Caco-2 (cell line): ENCODE data around the gene ADGRD1. TPM values are rescaled to one million over a fixed set of nuclear protein-coding genes. Genes with fewer than 3 reads are reported as not detected.

ENCODE experiments used
- BruUV-seq: library from RNA; stranded (reverse); fragments of 400-500 nt; replicated peaks from 2 replicates; lab custom pipeline; 2021; lab: Mats Ljungman, UMichigan
- CTCF ChIA-PET: fragments of 300-600 bp; sonication (Branson Sonifier 250); formaldehyde crosslinking; loops from one replicate; lab custom pipeline; 2022; ENCODE audit warnings: antibody characterized with exemption; lab: Charles Lee
- POLR2A ChIA-PET: fragments of 300-600 bp; sonication (Branson Sonifier 250); formaldehyde crosslinking; loops from one replicate; lab custom pipeline; 2022; ENCODE audit warnings: antibody characterized with exemption; lab: Charles Lee
- DNase-seq, 2 experiments: peaks; one replicate each; pipeline versions ENCODE4 v3.0.0 to v3.0.0-alpha.2; 2020 to 2022
- H3K27me3 ChIP-seq: replicated peaks from 2 replicates; pipeline ENCODE4 v1.6.0; 2011; ENCODE audit warnings: low read length; ENCODE audit not compliant: control insufficient read depth, insufficient read depth
- H3K36me3 ChIP-seq: 2 replicates; pipeline ENCODE4 v1.5.1; 2011; ENCODE audit warnings: low read length; ENCODE audit not compliant: control insufficient read depth, insufficient read depth
- H3K4me1 ChIP-seq: fragments of 250-450 bp; sonication (Bioruptor Pico); 2 replicates; pipeline ENCODE4 v1.5.1; 2020; ENCODE audit warnings: mild to moderate bottlenecking
- H3K4me3 ChIP-seq: 2 replicates; pipeline ENCODE4 v1.5.1; 2011; ENCODE audit warnings: low read depth, mild to moderate bottlenecking, control low read depth, low read length
- H3K9me3 ChIP-seq: fragments of 250-450 bp; sonication (Bioruptor Pico); 2 replicates; pipeline ENCODE4 v1.5.1; 2020; ENCODE audit warnings: mild to moderate bottlenecking, moderate library complexity
- H3K27ac Mint-ChIP-seq: one replicate; pipeline ENCODE4 v1.8.0; 2022; ENCODE audit warnings: mixed read lengths; ENCODE audit not compliant: unreplicated experiment
- H3K27me3 Mint-ChIP-seq: one replicate; pipeline ENCODE4 v1.8.0; 2022; ENCODE audit warnings: mixed read lengths; ENCODE audit not compliant: insufficient read depth, unreplicated experiment
- H3K36me3 Mint-ChIP-seq: one replicate; pipeline ENCODE4 v1.8.0; 2022; ENCODE audit warnings: mild to moderate bottlenecking, mixed read lengths; ENCODE audit not compliant: insufficient read depth, unreplicated experiment
- H3K4me1 Mint-ChIP-seq: one replicate; pipeline ENCODE4 v1.8.0; 2022; ENCODE audit warnings: low read depth, mixed read lengths; ENCODE audit not compliant: unreplicated experiment
- H3K4me3 Mint-ChIP-seq: one replicate; pipeline ENCODE4 v1.8.0; 2022; ENCODE audit warnings: mild to moderate bottlenecking, moderate library complexity, mixed read lengths; ENCODE audit not compliant: unreplicated experiment
- H3K9me3 Mint-ChIP-seq: one replicate; pipeline ENCODE4 v1.8.0; 2022; ENCODE audit warnings: mixed read lengths; ENCODE audit not compliant: unreplicated experiment
- CTCF ChIP-seq, 2 experiments: fragments of 200-600 bp in 1 of 2; IDR thresholded peaks; 1 replicate in 1 of 2; 2 replicates in 1 of 2; pipeline versions ENCODE4 v1.5.1 to v1.8.0; 2011 to 2022; ENCODE audit warnings: antibody characterized with exemption in 1 of 2, control low read depth in 1 of 2, inconsistent platforms in 1 of 2, low read depth in 1 of 2, low read length in 1 of 2, mild to moderate bottlenecking in 1 of 2, moderate library complexity in 1 of 2; ENCODE audit not compliant: insufficient read depth in 1 of 2, severe bottlenecking in 1 of 2, unreplicated experiment in 1 of 2
- intact Hi-C: fragments of 100-400 bp; cut with micrococcal nuclease; formaldehyde crosslinking; loops from one replicate; pipeline ENCODE4 v1.10.0; 2022; ENCODE audit not compliant: unreplicated experiment
- total RNA-seq: library from RNA; stranded (reverse); gene quantifications from 2 replicates; pipeline ENCODE4 v1.2.3, GENCODE V29; 2022

ADGRD1 gene
- total RNA-seq, 1 experiment from 2014 or later = 3.6 TPM

GRCh38 chr12:131015581-131016337, 62.1 kb downstream of the ADGRD1 start:
- Histone ChIP-seq H3K9me3 (no peaks in the 10 kb centered on the region), H3K4me3 (no peak overlapping the region), H3K4me1 (no peaks in the 10 kb centered on the region), H3K27me3 (no peaks in the 10 kb centered on the region), H3K36me3 (no peaks in the 10 kb centered on the region)
- BruUV-seq = no TSS peak
- TF ChIP-seq CTCF (IDR thresholded peaks at IDR 0.05; ENCODE audit: insufficient read depth in 1 of 2, low read depth in 1 of 2, low read length in 1 of 2, severe bottlenecking in 1 of 2, unreplicated experiment in 1 of 2) = no peak
- no peak overlapping the region for H3K4me3 Mint-ChIP-seq
- ChIA-PET POLR2A (no interaction called here), CTCF (no interaction called here)
- no peak for DNase-seq
- H3K27me3 Mint-ChIP-seq = peaks cover 7% of the 10 kb centered on the region
- H3K36me3 Mint-ChIP-seq = no peaks in the 10 kb centered on the region
- H3K27ac Mint-ChIP-seq = no peak overlapping the region
- intact Hi-C loops = no loop called here
- no peaks in the 10 kb centered on the region for H3K4me1 Mint-ChIP-seq
- H3K9me3 Mint-ChIP-seq = no peaks in the 10 kb centered on the region

GRCh38 chr12:131017477-131017991, 63.8 kb downstream of the ADGRD1 start:
- no peaks in the 10 kb centered on the region for H3K27me3 ChIP-seq
- ChIA-PET POLR2A (no interaction called here), CTCF (no interaction called here)
- no peaks in the 10 kb centered on the region for H3K36me3 ChIP-seq
- TF ChIP-seq CTCF (IDR thresholded peaks at IDR 0.05; ENCODE audit: insufficient read depth in 1 of 2, low read depth in 1 of 2, low read length in 1 of 2, severe bottlenecking in 1 of 2, unreplicated experiment in 1 of 2) = no peak
- H3K36me3 Mint-ChIP-seq = no peaks in the 10 kb centered on the region
- H3K4me3 ChIP-seq = no peak overlapping the region
- no peaks in the 10 kb centered on the region for H3K9me3 Mint-ChIP-seq
- H3K4me1 Mint-ChIP-seq = no peaks in the 10 kb centered on the region
- DNase-seq = no peak
- peaks cover 12% of the 10 kb centered on the region for H3K27me3 Mint-ChIP-seq
- no peaks in the 10 kb centered on the region for H3K4me1 ChIP-seq
- H3K27ac Mint-ChIP-seq = no peak overlapping the region
- H3K4me3 Mint-ChIP-seq = no peak overlapping the region
- BruUV-seq = no TSS peak
- intact Hi-C loops = no loop called here
- H3K9me3 ChIP-seq = no peaks in the 10 kb centered on the region

- intact Hi-C loops = no loop called here
- Mint-ChIP-seq H3K4me3 (no peak overlapping the region), H3K4me1 (no peaks in the 10 kb centered on the region), H3K27ac (no peak overlapping the region), H3K36me3 (no peaks in the 10 kb centered on the region), H3K9me3 (no peaks in the 10 kb centered on the region), H3K27me3 (peaks cover 12% of the 10 kb centered on the region)
- BruUV-seq = no TSS peak
- DNase-seq = no peak
- Histone ChIP-seq H3K4me1 (no peaks in the 10 kb centered on the region), H3K4me3 (no peak overlapping the region), H3K36me3 (no peaks in the 10 kb centered on the region), H3K9me3 (no peaks in the 10 kb centered on the region), H3K27me3 (no peaks in the 10 kb centered on the region)
- POLR2A ChIA-PET = no interaction called here
- no peak for TF ChIP-seq CTCF (IDR thresholded peaks at IDR 0.05; ENCODE audit: insufficient read depth in 1 of 2, low read depth in 1 of 2, low read length in 1 of 2, severe bottlenecking in 1 of 2, unreplicated experiment in 1 of 2)
- CTCF ChIA-PET = no interaction called here
These were observed 64.4 kb downstream of the ADGRD1 start for GRCh38 chr12:131018019-131018620.
